ENCODE data around the gene PDE4C.
A peak's percentile ranks its signal among the peaks of the same experiment; 100 is the strongest.

PDE4C gene

DNA sequence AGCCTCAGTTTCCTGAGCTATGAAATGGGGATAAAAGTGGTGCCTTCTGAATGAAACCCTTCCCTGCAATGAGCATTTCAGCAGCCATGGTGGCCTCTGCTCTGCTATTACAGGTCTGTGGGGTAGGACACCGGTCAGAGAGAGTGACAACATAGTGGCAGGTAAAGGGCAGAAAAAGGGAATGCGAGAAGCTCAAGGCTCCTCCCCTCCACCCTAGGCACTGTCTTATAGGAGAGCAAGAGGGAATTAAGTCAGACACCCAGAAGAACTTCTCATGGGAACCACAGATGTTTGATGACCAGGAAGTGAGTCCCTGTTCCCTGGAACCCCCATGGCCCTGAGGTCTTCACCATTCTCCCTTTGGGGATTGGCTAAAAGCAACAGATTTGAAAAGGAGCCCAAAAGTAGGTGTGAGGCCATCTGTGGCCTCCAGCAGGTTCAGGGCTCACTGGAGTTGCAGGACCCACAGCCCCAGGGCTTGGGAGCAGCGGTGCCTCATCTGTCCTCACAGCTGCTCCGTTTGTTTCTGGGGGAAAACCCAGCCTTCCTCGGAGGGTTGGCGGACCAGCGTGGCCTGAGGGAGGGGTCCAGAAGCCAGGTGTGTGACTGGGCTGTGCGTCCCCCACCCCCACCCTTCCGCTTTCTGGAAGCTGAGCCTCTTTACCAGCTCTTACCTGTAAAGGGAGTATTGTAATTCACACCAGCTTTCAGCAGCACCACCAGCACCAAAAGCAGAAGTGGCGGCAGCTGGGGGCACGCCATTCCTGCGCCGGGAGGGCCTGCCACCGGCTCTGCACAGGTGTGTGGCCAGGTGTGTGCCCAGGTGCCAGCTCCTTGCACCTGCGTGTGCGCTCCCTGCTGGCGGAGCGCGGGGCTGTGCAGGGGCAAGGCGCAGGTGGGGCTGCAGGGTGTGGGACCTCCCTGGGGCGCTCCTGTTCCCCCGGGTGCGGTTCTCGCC is 28.6 kb upstream of the PDE4C start:
- DNase-seq, result no peak

GRCh38 chr19:18253716-18254115 is 27.5 kb upstream of the PDE4C start:
- no peak for DNase-seq

GRCh38 chr19:18253130-18253529 is 26.9 kb upstream of the PDE4C start:
- no peak for DNase-seq

GRCh38 chr19:18252370-18252717 is 26.1 kb upstream of the PDE4C start:
- no peak for DNase-seq

- peak; percentile 57 to 88 (median 76) for DNase-seq
Measured at GRCh38 chr19:18251587-18252369, 25.5 kb upstream of the PDE4C start.

GRCh38 chr19:18249834-18250233 is 23.6 kb upstream of the PDE4C start:
- DNase-seq, result no peak

- DNase-seq, result no peak
Measured at GRCh38 chr19:18245297-18245696, 19.1 kb upstream of the PDE4C start.

GRCh38 chr19:18239303-18239702 is 13.1 kb upstream of the PDE4C start:
- no peak for DNase-seq

DNA sequence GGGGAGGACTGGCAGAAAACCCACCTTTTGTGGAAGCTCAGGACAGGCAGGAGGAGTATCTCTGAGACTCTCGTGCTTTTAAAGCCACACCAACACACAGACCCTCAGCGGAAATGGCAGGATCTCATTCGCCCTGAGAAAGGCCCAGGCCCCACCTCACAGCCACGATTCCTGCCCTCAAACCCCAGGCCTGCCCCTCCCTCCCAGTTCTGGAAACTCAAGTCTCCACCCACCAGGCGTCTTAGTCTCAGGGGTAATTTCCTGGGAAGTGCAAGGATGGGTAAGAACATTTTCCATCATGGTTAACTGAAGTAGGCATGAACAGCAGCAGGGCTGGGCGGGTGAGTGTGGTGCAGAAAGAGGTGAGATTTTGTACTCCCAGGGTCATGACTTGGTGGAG is 8.0 kb upstream of the PDE4C start:
- no peak for DNase-seq

- DNase-seq, result peak in 5 of 6 experiments; percentile 20 to 55 (median 46)
Measured at GRCh38 chr19:18233224-18233825, 7.1 kb upstream of the PDE4C start.

GRCh38 chr19:18232540-18233223 is 6.4 kb upstream of the PDE4C start:
- DNase-seq, result no peak

GRCh38 chr19:18231775-18232174 is 5.5 kb upstream of the PDE4C start:
- DNase-seq, result no peak

GRCh38 chr19:18230941-18231734 is 4.9 kb upstream of the PDE4C start:
- no peak for DNase-seq

- DNase-seq, result no peak
Measured at GRCh38 chr19:18229915-18230314, 3.7 kb upstream of the PDE4C start.

DNA sequence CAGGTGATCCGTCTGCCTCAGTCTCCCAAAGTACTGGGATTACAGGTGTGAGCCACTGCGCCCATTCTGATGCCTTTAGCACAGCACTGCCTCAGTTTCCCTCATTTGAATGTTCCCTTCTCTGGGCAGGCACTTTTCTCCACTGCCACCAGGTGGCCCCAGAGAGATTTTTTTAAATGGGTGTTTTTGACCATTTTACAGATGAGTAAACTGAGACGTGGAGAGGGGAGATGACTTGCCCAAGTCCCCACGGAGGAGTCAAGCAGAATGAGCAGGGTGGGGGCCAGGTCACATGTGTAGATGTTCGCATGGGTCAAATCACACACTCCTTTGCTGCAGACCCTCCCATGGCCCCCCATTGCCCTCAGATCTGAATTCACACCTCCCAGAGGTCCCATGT is 3.2 kb upstream of the PDE4C start:
- no peak for DNase-seq

- no peak for DNase-seq
Measured at GRCh38 chr19:18227781-18228271, 1.6 kb upstream of the PDE4C start.

- no peak for DNase-seq
Measured at GRCh38 chr19:18226956-18227780, 930 bp upstream of the PDE4C start.

DNA sequence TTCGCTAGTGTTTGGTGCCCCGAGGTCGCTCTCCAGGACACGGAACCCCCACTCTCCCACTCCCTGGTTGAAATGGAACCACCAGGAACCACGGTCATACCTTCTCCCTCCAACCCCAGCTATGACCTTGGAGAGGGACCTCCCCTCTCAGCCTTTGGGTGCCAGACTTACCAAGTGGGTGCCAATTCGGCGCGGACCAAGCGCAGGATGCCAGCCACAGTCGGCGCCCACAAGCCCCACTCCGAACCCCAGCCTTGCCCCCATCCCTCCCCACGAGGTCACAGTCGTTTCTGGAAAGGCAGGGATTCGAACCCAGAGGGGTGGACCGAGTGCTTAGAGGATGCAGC is 910 bp downstream of the PDE4C start:
- DNase-seq, result no peak

- peak; percentile 63 to 82 (median 74) for DNase-seq
Measured at GRCh38 chr19:18224525-18225354, 1.5 kb downstream of the PDE4C start.
